Measurements from ENCODE around the gene CDH4. TPM values are rescaled to one million over a fixed set of nuclear protein-coding genes. Genes with fewer than 3 reads are reported as not detected.

Gene CDH4
- total and polyA plus RNA-seq, 2 of the 13 experiments (the other 11 are each of a cell fraction or from before 2014, with no cell fraction given): not detected

DNA sequence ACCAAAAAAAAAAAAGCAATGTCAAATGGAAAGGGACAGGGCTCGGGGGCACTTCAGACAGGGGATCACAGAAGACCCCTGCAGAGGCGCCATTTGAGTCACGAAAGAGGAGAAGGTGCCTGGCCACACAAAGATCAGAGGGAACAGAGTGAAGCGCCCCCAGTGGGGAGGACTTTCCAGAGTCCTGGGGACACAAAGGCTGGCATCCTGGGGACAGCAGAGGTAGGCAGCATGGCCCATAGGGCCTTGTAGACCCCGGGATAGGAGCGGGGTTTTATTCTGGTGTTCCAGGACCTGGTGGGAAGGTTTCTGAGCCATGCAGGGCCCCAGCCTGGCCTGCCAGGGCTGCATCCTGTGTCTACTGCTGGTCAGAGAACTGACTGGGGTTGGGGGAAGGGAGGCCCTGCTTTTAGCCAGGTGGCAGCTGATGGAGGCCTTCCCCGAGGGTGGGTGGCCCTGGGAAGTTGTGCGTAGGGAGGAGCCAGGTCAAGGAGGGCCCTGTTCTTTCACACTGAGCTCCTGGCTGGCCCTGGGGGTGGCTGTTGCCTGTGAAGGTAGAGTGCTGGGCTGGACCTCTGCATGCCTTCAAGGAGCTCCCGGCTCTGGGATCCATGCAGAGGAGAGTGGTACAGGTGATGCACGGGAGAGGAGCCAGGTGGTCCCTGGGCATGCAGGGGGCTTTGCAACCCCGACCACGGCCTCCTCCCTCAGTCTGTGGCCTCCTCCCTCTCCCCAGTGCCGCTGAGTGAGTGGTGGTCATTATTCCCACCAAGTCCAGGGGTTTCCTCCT is 117.9 kb downstream of the CDH4 start:
- intact Hi-C loops (cut with micrococcal nuclease; ENCODE audit: unreplicated experiment) (no loop called here), in situ Hi-C loops (cut with HindIII; ENCODE audit: extremely low pct_ligation_motif_present, low pct_unique_long_range_greater_than_20kb) (no loop called here)
- Histone ChIP-seq H2AFZ (ENCODE audit: low read length) (no peak overlapping the region), H3K27me3 (ENCODE audit: control insufficient read depth in 1 of 2, insufficient read depth in 2 of 2, low read length in 2 of 2) (peaks cover 9 to 61% of the 10 kb centered on the region in 2 experiments; a peak in 4 of 5 replicates), H3K4me3 (replicated peaks in 1 of 3; ENCODE audit: insufficient read depth in 1 of 3, low read depth in 2 of 3, low read length in 3 of 3) (no peak overlapping the region), H3K4me2 (ENCODE audit: low read depth, low read length) (no peak overlapping the region), H3K9me3 (ENCODE audit: low read length) (peaks cover 1% of the 10 kb centered on the region), H3K36me3 (replicated peaks in 1 of 2; ENCODE audit: control insufficient read depth in 1 of 2, insufficient read depth in 2 of 2, low read length in 2 of 2) (no peaks in the 10 kb centered on the region), H4K20me1 (ENCODE audit: insufficient read depth, low read length) (no peaks in the 10 kb centered on the region), H3K9ac (ENCODE audit: insufficient read depth, low read depth, low read length) (no peak overlapping the region), H3K4me1 (ENCODE audit: insufficient read depth, low read length) (no peaks in the 10 kb centered on the region), H3K79me2 (ENCODE audit: insufficient read depth, low read length) (no peaks in the 10 kb centered on the region), H3K27ac (ENCODE audit: extremely low read length, insufficient read depth, low read length) (no peak overlapping the region)
- ChIA-PET POLR2A (no interaction called here), CTCF (ENCODE audit: low intra/inter-chr PET ratio, low total read pairs) (no interaction called here)
- WGBS (ENCODE audit: low lambda C conversion rate): 15% methylated on average over 11 of the region's 13 CpGs
- peak; percentile 20; the same call in 1 of the 3 replicates for ATAC-seq
- BruUV-seq (replicated peaks): no TSS peak
- DNase-seq (ENCODE audit: low spot score): no peak
- TF ChIP-seq HIVEP1 (CRISPR knock-in tag; IDR thresholded peaks at IDR 0.05) (no peak), ZNF891 (CRISPR knock-in tag; IDR thresholded peaks at IDR 0.05) (0 out of 2 replicates have a peak, but pooled peaks have one; percentile 33)
- no peak for FAIRE-seq

DNA sequence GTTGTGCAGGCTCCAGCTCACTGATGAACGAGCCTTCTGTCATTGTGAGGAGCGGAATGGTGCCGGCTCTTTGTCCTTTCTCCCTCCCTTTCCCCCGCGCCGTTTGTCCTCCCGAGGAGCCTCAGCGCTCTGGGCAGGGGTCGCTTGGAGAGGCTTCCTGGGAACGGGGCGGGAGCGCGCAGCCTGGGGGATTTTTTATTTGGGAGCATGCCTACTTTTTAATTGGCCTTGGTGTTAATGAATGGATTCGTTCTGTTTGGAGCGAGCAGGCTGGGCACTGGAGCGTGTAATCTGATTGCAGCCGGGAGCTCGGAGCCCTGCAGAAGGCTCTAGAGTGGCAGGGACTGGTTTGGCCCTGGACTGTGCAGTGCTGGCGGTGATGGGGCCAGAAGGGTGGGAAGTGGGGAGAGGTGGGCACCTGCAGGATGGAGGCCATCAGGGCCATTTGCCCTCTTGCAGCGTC is 118.8 kb downstream of the CDH4 start:
- no peak overlapping the region for H3K4me2 ChIP-seq (ENCODE audit: low read depth, low read length)

More for the DNA sequence above, 118.8 kb downstream of the CDH4 start:
- in situ Hi-C loops (cut with HindIII; ENCODE audit: extremely low pct_ligation_motif_present, low pct_unique_long_range_greater_than_20kb): no loop called here
- TF ChIP-seq, protein P1, sequence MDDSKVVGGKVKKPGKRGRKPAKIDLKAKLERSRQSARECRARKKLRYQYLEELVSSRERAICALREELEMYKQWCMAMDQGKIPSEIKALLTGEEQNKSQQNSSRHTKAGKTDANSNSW (CRISPR knock-in tag; IDR thresholded peaks at IDR 0.05; ENCODE audit: borderline replicate concordance): no peak
- TF ChIP-seq U2AF2 (IDR thresholded peaks at IDR 0.05; ENCODE audit: low read depth, low read length): no peak
- no peak for TF ChIP-seq POLR2AphosphoS2 (IDR thresholded peaks at IDR 0.05; ENCODE audit: low read depth, low read length)
- no peak for TF ChIP-seq ETV6 (CRISPR knock-in tag; conservative IDR thresholded peaks at IDR 0.05)
- no peak for TF ChIP-seq SOX6 (IDR thresholded peaks at IDR 0.05)
- no peak for TF ChIP-seq SOX6 (CRISPR knock-in tag; IDR thresholded peaks at IDR 0.05)
- no peak for TF ChIP-seq ZBTB1 (CRISPR knock-in tag; IDR thresholded peaks at IDR 0.05; ENCODE audit: borderline replicate concordance)
- TF ChIP-seq TAF15 (IDR thresholded peaks at IDR 0.05; ENCODE audit: low read depth, low read length, poor library complexity, severe bottlenecking): no peak
- no peak for TF ChIP-seq ZNF564 (CRISPR knock-in tag; IDR thresholded peaks at IDR 0.05)
- TF ChIP-seq JUND (CRISPR knock-in tag; IDR thresholded peaks at IDR 0.05): no peak
- no peak for TF ChIP-seq ZNF644 (CRISPR knock-in tag; IDR thresholded peaks at IDR 0.05; ENCODE audit: low read depth)
- ChIA-PET POLR2A (no interaction called here), CTCF (ENCODE audit: low intra/inter-chr PET ratio, low total read pairs) (no interaction called here)
- peaks cover 9 to 54% of the 10 kb centered on the region in 2 experiments; a peak in 4 of 5 replicates for H3K27me3 ChIP-seq (ENCODE audit: control insufficient read depth in 1 of 2, insufficient read depth in 2 of 2, low read length in 2 of 2)
- no peaks in the 10 kb centered on the region for H3K36me3 ChIP-seq (replicated peaks in 1 of 2; ENCODE audit: control insufficient read depth in 1 of 2, insufficient read depth in 2 of 2, low read length in 2 of 2)
- no peak overlapping the region for H2AFZ ChIP-seq (ENCODE audit: low read length)
- 33% methylated on average over 20 of the region's 20 CpGs for WGBS (ENCODE audit: low lambda C conversion rate)
- H3K9me3 ChIP-seq (ENCODE audit: low read length): peaks cover 11% of the 10 kb centered on the region
- intact Hi-C loops (cut with micrococcal nuclease; ENCODE audit: unreplicated experiment): no loop called here
- no peak overlapping the region for H3K4me3 ChIP-seq (replicated peaks in 1 of 3; ENCODE audit: insufficient read depth in 1 of 3, low read depth in 2 of 3, low read length in 3 of 3)
- no peaks in the 10 kb centered on the region for H3K4me1 ChIP-seq (ENCODE audit: insufficient read depth, low read length)
- BruUV-seq (replicated peaks): no TSS peak
- ATAC-seq: no peak; the same call in 2 of the 3 replicates
- H3K27ac ChIP-seq (ENCODE audit: extremely low read length, insufficient read depth, low read length): no peak overlapping the region
- no peaks in the 10 kb centered on the region for H4K20me1 ChIP-seq (ENCODE audit: insufficient read depth, low read length)
- no peaks in the 10 kb centered on the region for H3K79me2 ChIP-seq (ENCODE audit: insufficient read depth, low read length)
- no peak for FAIRE-seq
- no peak for DNase-seq (ENCODE audit: low spot score)
- no peak overlapping the region for H3K9ac ChIP-seq (ENCODE audit: insufficient read depth, low read depth, low read length)

All from HepG2 (cell line).